ENCODE data around the gene FGFR3. TPM values are rescaled to one million over a fixed set of nuclear protein-coding genes. Genes with fewer than 3 reads are reported as not detected.

FGFR3 gene
- polyA plus RNA-seq, 1 of the 3 experiments (the other 2 are of a cell fraction) = 1.1 TPM

- no peaks in the 10 kb centered on the region for H3K9me2 ChIP-seq
- H3K4me3 ChIP-seq (ENCODE audit: low read depth in 2 of 2, low read length in 1 of 2) = no peak overlapping the region
- H3K4me1 ChIP-seq (ENCODE audit: control insufficient read depth in 1 of 2, insufficient read depth in 2 of 2, low read depth in 1 of 2, low read length in 1 of 2) = peaks cover 0 to 36% of the 10 kb centered on the region in 2 experiments; a peak in 1 of 4 replicates
- H3K27me3 ChIP-seq (ENCODE audit: insufficient read depth) = no peaks in the 10 kb centered on the region
- no peaks in the 10 kb centered on the region for H3K36me3 ChIP-seq (replicated peaks in 1 of 2; ENCODE audit: control insufficient read depth in 1 of 2, insufficient read depth in 2 of 2, low read length in 1 of 2)
- ChIA-PET POLR2A (interaction anchor here (1.4 kb wide), 1 partner anchor 16 kb away, joined by 6 read pairs; the partner anchor contains the start of gene FGFR3), CTCF (interaction anchor here (0.9 to 2.8 kb wide), 6 partner anchors 9 to 33 kb away, joined by 3 to 15 read pairs (median 8); no protein-coding TSS in a partner anchor)
- H3F3A ChIP-seq (replicated peaks; ENCODE audit: insufficient read depth) = no peaks in the 10 kb centered on the region
- TF ChIP-seq GATA2 (CRISPR knock-in tag; IDR thresholded peaks at IDR 0.05) = no peak
- no peak for TF ChIP-seq MEF2A (IDR thresholded peaks at IDR 0.05; ENCODE audit: borderline replicate concordance, low read depth)
- no peak for TF ChIP-seq MXI1 (IDR thresholded peaks at IDR 0.05; ENCODE audit: low read depth, low read length)
- TF ChIP-seq SMC3 (IDR thresholded peaks at IDR 0.05; ENCODE audit: low read depth, low read length) = no peak
- no peak for TF ChIP-seq NRF1 (IDR thresholded peaks at IDR 0.05; ENCODE audit: low read depth, low read length)
- no peak for TF ChIP-seq IRF3 (IDR thresholded peaks at IDR 0.05; ENCODE audit: low read depth, low read length)
- TF ChIP-seq PBX3 (IDR thresholded peaks at IDR 0.05) = no peak
- no peak for TF ChIP-seq MAX (IDR thresholded peaks at IDR 0.05; ENCODE audit: low read depth)
- no peak for TF ChIP-seq ZBTB33 (IDR thresholded peaks at IDR 0.05; ENCODE audit: borderline replicate concordance, low read depth)
- TF ChIP-seq FOXM1 (IDR thresholded peaks at IDR 0.05; ENCODE audit: low read depth) = no peak
- TF ChIP-seq YY1 (IDR thresholded peaks at IDR 0.05; ENCODE audit: low read depth) = no peak
- TF ChIP-seq EP300 (IDR thresholded peaks at IDR 0.05; ENCODE audit: borderline replicate concordance in 1 of 2, low read depth in 1 of 2, low read length in 1 of 2) = no peak
- TF ChIP-seq REST (IDR thresholded peaks at IDR 0.05; ENCODE audit: low read depth, low read length) = no peak
- TF ChIP-seq TAF1 (IDR thresholded peaks at IDR 0.05; ENCODE audit: borderline replicate concordance, low read depth, low read length) = no peak
- no peak for TF ChIP-seq RFX5 (IDR thresholded peaks at IDR 0.05; ENCODE audit: low read length)
- no peak for TF ChIP-seq RCOR1 (IDR thresholded peaks at IDR 0.05; ENCODE audit: low read length)
- no peak for TF ChIP-seq TEAD4 (IDR thresholded peaks at IDR 0.05; ENCODE audit: borderline replicate concordance, insufficient read depth)
- no peak for TF ChIP-seq TCF12 (IDR thresholded peaks at IDR 0.05)
- TF ChIP-seq SIN3A (IDR thresholded peaks at IDR 0.05; ENCODE audit: borderline replicate concordance, low read depth, low read length) = no peak
- H4K20me1 ChIP-seq (ENCODE audit: insufficient read depth) = no peaks in the 10 kb centered on the region
- H3K4me2 ChIP-seq = no peak overlapping the region
- no peaks in the 10 kb centered on the region for H3K9me3 ChIP-seq
- no peak for DNase-seq
- no peak overlapping the region for H3K27ac ChIP-seq (ENCODE audit: low read depth in 2 of 2, low read length in 1 of 2)
- H3K9ac ChIP-seq = no peak overlapping the region
- no peaks in the 10 kb centered on the region for H3K79me2 ChIP-seq (ENCODE audit: insufficient read depth)
- H2AFZ ChIP-seq (ENCODE audit: low read depth) = no peak overlapping the region
- WGBS (ENCODE audit: low lambda C conversion rate) = 81% methylated on average over 21 of the region's 24 CpGs
Observed at GRCh38 chr4:1776521-1777161, 16.5 kb upstream of the FGFR3 start.

Data from SK-N-SH (cell line).